H1 (cell line): ENCODE results near the gene MYBPC3. TPM values are rescaled to one million over a fixed set of nuclear protein-coding genes. Genes with fewer than 3 reads are reported as not detected.

ENCODE experiments used
- YY1 ChIP-seq: IDR thresholded peaks from 2 replicates; pipeline ENCODE4 v1.6.1; 2011; ENCODE audit warnings: low read depth, mild to moderate bottlenecking, low read length
- polyA plus RNA-seq, 7 experiments: library from polyadenylated mRNA; depleted of rRNA in 3 of 7; stranded (reverse) in 5 of 7; unstranded in 2 of 7; fragments of >200 nt in 5 of 7; fragments of 200-250 nt in 2 of 7; gene quantifications; 1 replicate in 5 of 7; 2 replicates in 1 of 7; 4 replicates in 1 of 7; pipeline versions ENCODE4 v1.2.1 to v1.2.3, GENCODE V29; 2011 to 2013; ENCODE audit warnings: missing spikeins in 2 of 7, mixed read lengths in 2 of 7
- total RNA-seq: library from RNA; stranded (reverse); fragmentation: NEBNext Ultra II Directional; extraction: Animal tissue kit (Norgen Biotek cat#: 25700); gene quantifications from 2 replicates; pipeline ENCODE4 v1.2.1, GENCODE V29; 2021

Gene MYBPC3
- total and polyA plus RNA-seq, 2 of the 8 experiments (the other 6 are each of a cell fraction or from before 2014, with no cell fraction given): 0.05 TPM; not detected in 1

- TF ChIP-seq YY1: no peak
These were observed 22.2 kb upstream of the MYBPC3 start (continued) for GRCh38 chr11:47374720-47375019.
